SU-DHL-6 (cell line): Measurements from ENCODE around the gene GP5.

Source experiments
- CTCF ChIP-seq: fragments of 200-600 bp; sonication (generic); IDR thresholded peaks from one replicate; pipeline ENCODE4 v1.5.1; 2017; ENCODE audit warnings: antibody characterized with exemption, mild to moderate bottlenecking, low read length, moderate library complexity; ENCODE audit not compliant: insufficient read depth, poor library complexity, severe bottlenecking
- EZH2phosphoT487 ChIP-seq: fragments of 200-600 bp; sonication (generic), shearing (Covaris generic); conservative IDR thresholded peaks from 2 replicates; pipeline ENCODE4 v1.6.1; 2018; ENCODE audit warnings: mild to moderate bottlenecking, antibody characterized with exemption, low read length, moderate library complexity, mixed read lengths

GRCh38 chr3:194425399-194425798 is 26.3 kb upstream of the GP5 start:
- no peak for TF ChIP-seq CTCF
- TF ChIP-seq EZH2phosphoT487: no peak
